Measurements from ENCODE around the gene BIN2.

The BIN2 gene

DNA sequence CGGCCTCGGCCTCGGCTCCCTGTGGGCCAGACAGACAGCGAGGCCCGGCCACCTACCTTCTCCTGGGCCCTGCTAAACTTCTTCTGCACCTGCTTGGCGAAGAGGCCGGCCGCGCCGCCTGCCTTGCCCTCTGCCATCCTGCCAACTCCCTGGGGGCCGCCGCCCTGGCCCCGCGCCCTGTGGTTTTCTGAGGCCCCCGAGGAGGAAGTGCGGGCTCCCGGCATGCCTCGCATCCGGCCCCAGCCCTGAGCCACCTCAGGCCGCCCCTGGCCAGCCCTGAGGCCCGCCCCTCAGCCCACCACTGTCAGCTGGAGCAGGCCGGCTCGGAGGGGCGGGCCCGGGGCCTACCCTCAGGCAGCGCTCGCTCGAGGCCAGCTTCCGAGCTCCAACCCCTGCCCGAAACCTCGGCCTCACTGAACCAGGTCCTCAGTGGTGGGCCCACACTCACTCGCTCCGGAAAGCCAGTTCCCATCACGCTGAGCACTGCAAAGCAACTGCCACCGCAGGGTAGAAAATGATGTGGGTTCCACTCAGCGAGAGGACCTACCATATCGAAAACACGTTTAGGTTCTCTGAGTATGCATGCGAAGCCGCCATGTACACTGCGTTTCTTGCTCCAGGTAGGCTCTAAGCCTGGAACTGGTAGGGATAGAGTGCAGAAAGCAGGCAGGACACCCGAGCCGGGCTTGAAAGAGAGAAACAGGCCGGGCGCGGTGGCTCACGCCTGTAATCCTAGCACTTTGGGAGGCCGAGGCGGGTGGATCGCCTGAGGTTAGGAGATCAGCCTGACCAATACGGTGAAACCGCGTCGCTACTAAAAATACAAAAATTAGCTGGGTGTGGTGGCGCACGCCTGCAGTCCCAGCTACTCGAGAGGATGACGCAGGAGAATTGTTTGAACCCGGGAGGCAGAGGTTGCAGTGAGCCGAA is at the start of gene BIN2:
Gene BIN2, minus strand, starts transcription at position 209 of the 930 bp plus-strand sequence. Its CDS starts 72 bp downstream, at position 137.
- peak within 1 kb of the TSS; percentile 75 for H3K27ac ChIP-seq
- peak within 1 kb of the TSS; percentile 78 for H3K9ac ChIP-seq
- TF ChIP-seq, protein P1, sequence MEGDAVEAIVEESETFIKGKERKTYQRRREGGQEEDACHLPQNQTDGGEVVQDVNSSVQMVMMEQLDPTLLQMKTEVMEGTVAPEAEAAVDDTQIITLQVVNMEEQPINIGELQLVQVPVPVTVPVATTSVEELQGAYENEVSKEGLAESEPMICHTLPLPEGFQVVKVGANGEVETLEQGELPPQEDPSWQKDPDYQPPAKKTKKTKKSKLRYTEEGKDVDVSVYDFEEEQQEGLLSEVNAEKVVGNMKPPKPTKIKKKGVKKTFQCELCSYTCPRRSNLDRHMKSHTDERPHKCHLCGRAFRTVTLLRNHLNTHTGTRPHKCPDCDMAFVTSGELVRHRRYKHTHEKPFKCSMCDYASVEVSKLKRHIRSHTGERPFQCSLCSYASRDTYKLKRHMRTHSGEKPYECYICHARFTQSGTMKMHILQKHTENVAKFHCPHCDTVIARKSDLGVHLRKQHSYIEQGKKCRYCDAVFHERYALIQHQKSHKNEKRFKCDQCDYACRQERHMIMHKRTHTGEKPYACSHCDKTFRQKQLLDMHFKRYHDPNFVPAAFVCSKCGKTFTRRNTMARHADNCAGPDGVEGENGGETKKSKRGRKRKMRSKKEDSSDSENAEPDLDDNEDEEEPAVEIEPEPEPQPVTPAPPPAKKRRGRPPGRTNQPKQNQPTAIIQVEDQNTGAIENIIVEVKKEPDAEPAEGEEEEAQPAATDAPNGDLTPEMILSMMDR (conservative IDR thresholded peaks at IDR 0.05; ENCODE audit: low read depth, low read length), result no peak
- H3K27me3 ChIP-seq (ENCODE audit: insufficient read depth, low read depth), result no peaks in the 10 kb centered on the region
- H3K4me1 ChIP-seq (ENCODE audit: low read depth, poor library complexity, severe bottlenecking), result peaks cover 91% of the 10 kb centered on the region
- no peaks in the 10 kb centered on the region for H4K20me1 ChIP-seq (ENCODE audit: insufficient read depth)
- H3K4me3 ChIP-seq (IDR thresholded peaks at IDR 0.05; ENCODE audit: insufficient read depth, low read depth, low read length), result no peak within 1 kb of the TSS
- peak within 1 kb of the TSS; percentile 72 for H3K4me2 ChIP-seq
- peak within 1 kb of the TSS; percentile 58 for H2AFZ ChIP-seq (ENCODE audit: low read depth)
- peaks cover 23% of the 10 kb centered on the region; the same call in 1 of the 2 replicates for H3K79me2 ChIP-seq (ENCODE audit: insufficient read depth, low read depth)
- H3K36me3 ChIP-seq (ENCODE audit: insufficient read depth), result no peaks in the 10 kb centered on the region

DNA sequence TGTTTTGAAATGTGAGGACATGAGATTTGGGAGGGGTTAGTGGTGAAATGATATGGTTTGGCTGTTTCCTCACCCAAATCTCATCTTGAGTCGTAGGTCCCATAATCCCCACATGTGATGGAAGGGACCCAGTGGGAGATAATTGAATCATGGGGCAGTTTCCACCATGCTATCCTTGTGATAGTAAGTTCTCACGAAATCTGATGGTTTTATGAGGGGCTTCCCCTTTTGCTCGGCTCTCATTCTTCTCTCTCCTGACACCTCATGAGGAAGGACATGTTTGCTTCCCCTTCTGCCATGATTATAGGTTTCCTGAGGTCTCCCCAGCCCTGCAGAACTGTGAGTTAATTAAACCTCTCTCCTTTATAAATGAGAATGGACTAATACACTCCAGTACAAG is 49.2 kb upstream of the BIN2 start:
- H3K9ac ChIP-seq, result no peak overlapping the region
- H4K20me1 ChIP-seq (ENCODE audit: insufficient read depth), result no peaks in the 10 kb centered on the region
- no peak overlapping the region for H3K27ac ChIP-seq
- no peak overlapping the region for H3K4me2 ChIP-seq
- no peaks in the 10 kb centered on the region for H3K79me2 ChIP-seq (ENCODE audit: insufficient read depth, low read depth)
- H3K4me3 ChIP-seq (IDR thresholded peaks at IDR 0.05; ENCODE audit: insufficient read depth, low read depth, low read length), result no peak overlapping the region
- H3K36me3 ChIP-seq (ENCODE audit: insufficient read depth), result no peaks in the 10 kb centered on the region
- no peaks in the 10 kb centered on the region for H3K27me3 ChIP-seq (ENCODE audit: insufficient read depth, low read depth)
- H2AFZ ChIP-seq (ENCODE audit: low read depth), result no peak overlapping the region
- TF ChIP-seq, protein P1 (conservative IDR thresholded peaks at IDR 0.05; ENCODE audit: low read depth, low read length), result no peak
- peaks cover 17% of the 10 kb centered on the region for H3K4me1 ChIP-seq (ENCODE audit: low read depth, poor library complexity, severe bottlenecking)

DNA sequence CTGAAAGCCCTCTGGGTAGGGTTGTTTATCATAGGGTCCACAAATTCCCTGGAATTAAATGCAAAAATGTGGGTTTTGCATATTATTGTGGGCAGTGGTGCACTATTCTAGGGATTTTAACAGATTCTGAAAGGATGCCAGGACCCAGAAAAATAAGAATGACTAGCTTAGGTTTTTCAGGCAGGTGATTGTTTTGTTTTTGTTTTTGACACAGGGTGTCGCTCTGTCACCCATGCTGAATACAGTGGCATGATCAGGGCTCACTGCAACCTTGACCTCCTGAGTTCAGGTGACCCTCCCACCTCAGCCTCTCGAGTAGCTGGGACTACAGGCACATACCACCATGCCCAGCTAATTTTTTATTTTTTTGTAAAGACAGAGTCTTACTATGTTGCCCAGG is 48.0 kb upstream of the BIN2 start:
- TF ChIP-seq, protein P1 (conservative IDR thresholded peaks at IDR 0.05; ENCODE audit: low read depth, low read length), result no peak
- no peaks in the 10 kb centered on the region for H4K20me1 ChIP-seq (ENCODE audit: insufficient read depth)
- peaks cover 25% of the 10 kb centered on the region for H3K4me1 ChIP-seq (ENCODE audit: low read depth, poor library complexity, severe bottlenecking)
- H3K79me2 ChIP-seq (ENCODE audit: insufficient read depth, low read depth), result no peaks in the 10 kb centered on the region
- no peak overlapping the region for H3K27ac ChIP-seq
- H2AFZ ChIP-seq (ENCODE audit: low read depth), result no peak overlapping the region
- no peaks in the 10 kb centered on the region for H3K27me3 ChIP-seq (ENCODE audit: insufficient read depth, low read depth)
- no peaks in the 10 kb centered on the region for H3K36me3 ChIP-seq (ENCODE audit: insufficient read depth)
- no peak overlapping the region for H3K4me3 ChIP-seq (IDR thresholded peaks at IDR 0.05; ENCODE audit: insufficient read depth, low read depth, low read length)
- no peak overlapping the region for H3K4me2 ChIP-seq
- H3K9ac ChIP-seq, result no peak overlapping the region

DNA sequence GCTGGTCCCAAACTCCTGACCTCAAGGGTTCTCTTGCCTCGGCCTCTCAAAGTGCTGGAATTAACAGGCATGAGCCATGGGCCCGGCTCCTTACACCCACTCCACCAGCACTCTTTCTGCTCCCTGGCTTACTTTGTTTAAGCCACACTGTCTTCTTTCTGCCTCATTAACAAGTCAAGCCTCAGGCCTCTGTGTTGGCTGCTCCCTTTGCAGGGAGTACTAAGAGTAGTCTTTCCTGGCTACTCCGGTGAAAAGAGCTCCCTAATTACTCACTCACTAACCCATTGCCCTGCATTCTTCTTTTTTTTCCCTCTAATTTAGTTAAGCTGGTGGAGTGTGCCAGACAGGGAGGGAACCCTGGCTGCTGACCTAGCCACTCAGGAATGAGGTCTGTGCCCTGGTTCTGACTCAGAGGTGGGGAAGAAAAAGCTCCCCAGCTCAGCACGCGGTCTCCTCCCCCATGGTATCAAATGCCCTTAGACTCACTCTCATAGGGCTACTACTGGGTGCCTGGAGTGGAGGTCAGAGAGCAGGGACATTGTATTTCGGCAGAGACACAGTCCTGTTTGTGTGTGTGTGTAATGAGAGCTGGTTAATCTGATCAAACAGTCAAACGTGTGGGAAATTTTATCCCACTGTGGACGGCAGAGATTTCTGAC is 47.5 kb upstream of the BIN2 start:
- Histone ChIP-seq H2AFZ (ENCODE audit: low read depth) (no peak overlapping the region), H3K9ac (no peak overlapping the region), H3K4me3 (IDR thresholded peaks at IDR 0.05; ENCODE audit: insufficient read depth, low read depth, low read length) (no peak overlapping the region), H3K4me2 (no peak overlapping the region), H3K27me3 (ENCODE audit: insufficient read depth, low read depth) (no peaks in the 10 kb centered on the region), H4K20me1 (ENCODE audit: insufficient read depth) (no peaks in the 10 kb centered on the region), H3K27ac (no peak overlapping the region), H3K4me1 (ENCODE audit: low read depth, poor library complexity, severe bottlenecking) (peaks cover 25% of the 10 kb centered on the region), H3K36me3 (ENCODE audit: insufficient read depth) (no peaks in the 10 kb centered on the region), H3K79me2 (ENCODE audit: insufficient read depth, low read depth) (no peaks in the 10 kb centered on the region)
- TF ChIP-seq, protein P1 (conservative IDR thresholded peaks at IDR 0.05; ENCODE audit: low read depth, low read length), result no peak
